Ascending aorta (tissue), 2 donors: ENCODE measurements around the gene MYB. TPM values are rescaled to one million over a fixed set of nuclear protein-coding genes. Genes with fewer than 3 reads are reported as not detected.

Experiments
- DNase-seq, 2 donors: peaks; one replicate each; pipeline ENCODE4 v3.0.0-alpha.2; 2019; ENCODE audit warnings: low spot score in 2 of 2
- H3K27ac ChIP-seq, 2 donors: fragments of 200-600 bp; sonication (generic); one replicate each; pipeline ENCODE4 v1.5.1; 2016 to 2017; ENCODE audit warnings: mild to moderate bottlenecking in 1 of 2
- H3K27me3 ChIP-seq: fragments of 200-600 bp; sonication (generic); one replicate; pipeline ENCODE4 v1.5.1; 2017
- H3K36me3 ChIP-seq, 2 donors: fragments of 200-600 bp; sonication (generic); one replicate each; pipeline ENCODE4 v1.5.1; 2016
- H3K4me1 ChIP-seq, 2 donors: fragments of 200-600 bp; sonication (generic); one replicate each; pipeline ENCODE4 v1.5.1; 2016 to 2017; ENCODE audit warnings: mild to moderate bottlenecking in 1 of 2
- H3K4me3 ChIP-seq, 2 donors: fragments of 200-600 bp; sonication (generic); one replicate each; pipeline ENCODE4 v1.5.1; 2016 to 2017; ENCODE audit warnings: mild to moderate bottlenecking in 1 of 2
- H3K9me3 ChIP-seq, 2 donors: fragments of 200-600 bp; sonication (generic); one replicate each; pipeline ENCODE4 v1.5.1; 2016
- intact Hi-C: fragments of 100-400 bp; cut with DNase I; formaldehyde crosslinking; loops from one replicate; pipeline ENCODE4 v1.15.1; 2023
- total RNA-seq: library from RNA; depleted of rRNA; stranded (reverse); fragments of >200 nt; gene quantifications from one replicate; pipeline ENCODE4 v1.1.0, GENCODE V29; 2016
- TF ChIP-seq, protein P1 (sequence below), 3 experiments: fragments of 200-600 bp in 2 of 3; fragments of 450-650 bp in 1 of 3; sonication (generic) in 2 of 3; IDR thresholded peaks; one replicate each; pipeline ENCODE4 v1.5.1; 2016 to 2019; ENCODE audit warnings: antibody characterized with exemption in 3 of 3, mild to moderate bottlenecking in 1 of 3, moderate library complexity in 1 of 3

MYB gene
- total RNA-seq, 1 donor from 2014 or later = not detected

GRCh38 chr6:135224037-135224647, 43.0 kb downstream of the MYB start:
- Histone ChIP-seq H3K4me3 (no peak overlapping the region), H3K27me3 (no peaks in the 10 kb centered on the region), H3K27ac (no peak overlapping the region), H3K36me3 (no peaks in the 10 kb centered on the region), H3K9me3 (no peaks in the 10 kb centered on the region), H3K4me1 (no peaks in the 10 kb centered on the region)
- TF ChIP-seq, protein P1, sequence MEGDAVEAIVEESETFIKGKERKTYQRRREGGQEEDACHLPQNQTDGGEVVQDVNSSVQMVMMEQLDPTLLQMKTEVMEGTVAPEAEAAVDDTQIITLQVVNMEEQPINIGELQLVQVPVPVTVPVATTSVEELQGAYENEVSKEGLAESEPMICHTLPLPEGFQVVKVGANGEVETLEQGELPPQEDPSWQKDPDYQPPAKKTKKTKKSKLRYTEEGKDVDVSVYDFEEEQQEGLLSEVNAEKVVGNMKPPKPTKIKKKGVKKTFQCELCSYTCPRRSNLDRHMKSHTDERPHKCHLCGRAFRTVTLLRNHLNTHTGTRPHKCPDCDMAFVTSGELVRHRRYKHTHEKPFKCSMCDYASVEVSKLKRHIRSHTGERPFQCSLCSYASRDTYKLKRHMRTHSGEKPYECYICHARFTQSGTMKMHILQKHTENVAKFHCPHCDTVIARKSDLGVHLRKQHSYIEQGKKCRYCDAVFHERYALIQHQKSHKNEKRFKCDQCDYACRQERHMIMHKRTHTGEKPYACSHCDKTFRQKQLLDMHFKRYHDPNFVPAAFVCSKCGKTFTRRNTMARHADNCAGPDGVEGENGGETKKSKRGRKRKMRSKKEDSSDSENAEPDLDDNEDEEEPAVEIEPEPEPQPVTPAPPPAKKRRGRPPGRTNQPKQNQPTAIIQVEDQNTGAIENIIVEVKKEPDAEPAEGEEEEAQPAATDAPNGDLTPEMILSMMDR (IDR thresholded peaks at IDR 0.05) = no peak
- no peak for DNase-seq
- intact Hi-C loops = no loop called here

GRCh38 chr6:135225911-135226310, 44.8 kb downstream of the MYB start:
- Histone ChIP-seq H3K4me1 (no peaks in the 10 kb centered on the region), H3K27me3 (no peaks in the 10 kb centered on the region), H3K9me3 (no peaks in the 10 kb centered on the region), H3K27ac (no peak overlapping the region), H3K4me3 (no peak overlapping the region), H3K36me3 (no peaks in the 10 kb centered on the region)
- intact Hi-C loops = no loop called here
- no peak for DNase-seq
- TF ChIP-seq, protein P1 (IDR thresholded peaks at IDR 0.05) = no peak

DNA sequence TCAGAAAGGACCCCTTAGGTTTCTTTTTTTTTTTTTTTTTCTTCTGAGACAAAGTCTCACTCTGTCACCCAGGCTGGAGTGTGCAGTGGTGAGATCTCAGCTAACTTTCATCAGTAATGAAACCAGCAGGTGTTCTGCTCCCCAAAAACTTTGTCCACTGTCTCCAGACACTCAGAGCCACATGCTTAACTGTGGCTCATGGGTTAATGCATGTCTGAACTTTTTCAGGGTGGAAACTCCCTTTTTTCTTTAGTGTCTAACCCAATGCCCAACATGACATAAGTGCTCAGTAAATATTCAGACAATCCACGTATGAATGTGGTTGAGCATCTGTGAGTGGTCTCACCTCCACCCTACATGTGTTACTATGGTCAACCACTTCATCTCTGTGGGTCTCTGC, 45.4 kb downstream of the MYB start:
- Histone ChIP-seq H3K27me3 (no peaks in the 10 kb centered on the region), H3K4me1 (no peaks in the 10 kb centered on the region), H3K9me3 (no peaks in the 10 kb centered on the region), H3K4me3 (no peak overlapping the region), H3K36me3 (no peaks in the 10 kb centered on the region), H3K27ac (no peak overlapping the region)
- TF ChIP-seq, protein P1 (IDR thresholded peaks at IDR 0.05) = no peak
- intact Hi-C loops = no loop called here
- no peak for DNase-seq

DNA sequence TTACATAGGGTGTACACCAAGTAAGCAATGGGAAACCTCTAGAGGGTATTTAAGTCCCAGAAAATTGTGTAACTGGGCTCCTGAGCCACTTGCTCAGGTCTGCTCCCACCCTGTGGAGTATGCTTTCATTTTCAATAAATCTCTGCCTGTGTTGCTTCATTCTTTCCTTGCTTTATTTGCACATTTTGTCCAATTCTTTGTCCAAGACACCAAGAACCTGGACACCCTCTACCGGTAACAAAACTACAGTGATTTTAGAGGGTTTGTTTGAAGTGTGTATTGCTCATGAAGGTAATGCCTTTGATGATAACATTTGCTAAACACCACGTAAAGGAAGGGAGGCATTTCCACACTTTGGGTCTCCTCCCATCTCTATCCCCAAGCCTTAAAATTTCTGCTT, 46.2 kb downstream of the MYB start:
- H3K36me3 ChIP-seq = no peaks in the 10 kb centered on the region
- intact Hi-C loops = no loop called here
- H3K4me3 ChIP-seq = no peak overlapping the region
- DNase-seq = no peak
- H3K27me3 ChIP-seq = no peaks in the 10 kb centered on the region
- H3K4me1 ChIP-seq = no peaks in the 10 kb centered on the region
- no peaks in the 10 kb centered on the region for H3K9me3 ChIP-seq
- H3K27ac ChIP-seq = no peak overlapping the region
- TF ChIP-seq, protein P1 (IDR thresholded peaks at IDR 0.05) = no peak

- intact Hi-C loops = no loop called here
- DNase-seq = no peak
Measured at GRCh38 chr6:135227758-135228157, 46.6 kb downstream of the MYB start.

More at GRCh38 chr6:135227758-135228157, 46.6 kb downstream of the MYB start:
- Histone ChIP-seq H3K4me1 (no peaks in the 10 kb centered on the region), H3K27me3 (no peaks in the 10 kb centered on the region), H3K27ac (no peak overlapping the region), H3K36me3 (no peaks in the 10 kb centered on the region), H3K9me3 (no peaks in the 10 kb centered on the region), H3K4me3 (no peak overlapping the region)
- TF ChIP-seq, protein P1 (IDR thresholded peaks at IDR 0.05) = no peak
